ENCODE data around the gene FNDC5.

The FNDC5 gene

GRCh38 chr1:32901823-32902534 lies 31.3 kb upstream of the FNDC5 start:
- Mint-ChIP-seq H3K4me3 (peak overlapping the region; percentile 67), H3K27ac (no peak overlapping the region), H3K9me3 (no peaks in the 10 kb centered on the region), H3K27me3 (peaks cover 77% of the 10 kb centered on the region), H3K36me3 (no peaks in the 10 kb centered on the region), H3K4me1 (peaks cover 10% of the 10 kb centered on the region)
- CTCF ChIA-PET, result no interaction called here
- no peak for DNase-seq

GRCh38 chr1:32900956-32901822 lies 30.5 kb upstream of the FNDC5 start, which contains the start of gene TMEM54:
Gene TMEM54, minus strand, starts transcription at chr1:32901389. Its CDS starts 151 bp downstream, at chr1:32901238.
- Mint-ChIP-seq H3K27ac (no peak within 1 kb of the TSS), H3K27me3 (peaks cover 84% of the 10 kb centered on the region), H3K4me1 (peaks cover 10% of the 10 kb centered on the region), H3K36me3 (no peaks in the 10 kb centered on the region), H3K9me3 (no peaks in the 10 kb centered on the region), H3K4me3 (peak within 1 kb of the TSS; percentile 67)
- no peak for DNase-seq
- CTCF ChIA-PET, result interaction anchor here (1.1 kb wide), 1 partner anchor 8 kb away, joined by 3 read pairs; no protein-coding TSS in a partner anchor

- Mint-ChIP-seq H3K27me3 (peaks cover 91% of the 10 kb centered on the region), H3K4me1 (peaks cover 10% of the 10 kb centered on the region), H3K9me3 (no peaks in the 10 kb centered on the region), H3K27ac (no peak overlapping the region), H3K4me3 (peak overlapping the region; percentile 52), H3K36me3 (no peaks in the 10 kb centered on the region)
- DNase-seq, result no peak
- CTCF ChIA-PET, result interaction anchor here (0.8 to 1.2 kb wide), 3 partner anchors 9 to 186 kb away, joined by 3 read pairs; no protein-coding TSS in a partner anchor
Observed at GRCh38 chr1:32900371-32900955, 29.8 kb upstream of the FNDC5 start.

GRCh38 chr1:32899586-32900296 lies 29.0 kb upstream of the FNDC5 start:
- Mint-ChIP-seq H3K4me3 (no peak overlapping the region), H3K27me3 (peaks cover 97% of the 10 kb centered on the region), H3K4me1 (peaks cover 10% of the 10 kb centered on the region), H3K9me3 (no peaks in the 10 kb centered on the region), H3K36me3 (no peaks in the 10 kb centered on the region), H3K27ac (no peak overlapping the region)
- CTCF ChIA-PET, result interaction anchor here (0.8 to 1.2 kb wide), 3 partner anchors 10 to 186 kb away, joined by 3 read pairs; no protein-coding TSS in a partner anchor
- no peak for DNase-seq

GRCh38 chr1:32898958-32899357 lies 28.2 kb upstream of the FNDC5 start:
- CTCF ChIA-PET, result interaction anchor here (0.7 to 2.6 kb wide), 3 partner anchors 12 to 735 kb away, joined by 3 to 16 read pairs (median 4); no protein-coding TSS in a partner anchor
- peaks cover 10% of the 10 kb centered on the region for H3K4me1 Mint-ChIP-seq
- peaks cover 97% of the 10 kb centered on the region for H3K27me3 Mint-ChIP-seq
- H3K4me3 Mint-ChIP-seq, result no peak overlapping the region
- no peak overlapping the region for H3K27ac Mint-ChIP-seq
- no peaks in the 10 kb centered on the region for H3K36me3 Mint-ChIP-seq
- no peaks in the 10 kb centered on the region for H3K9me3 Mint-ChIP-seq
- no peak for DNase-seq

- CTCF ChIA-PET, result interaction anchor here (2.6 kb wide), 1 partner anchor 22 kb away, joined by 16 read pairs; no protein-coding TSS in a partner anchor
- Mint-ChIP-seq H3K27me3 (peaks cover 97% of the 10 kb centered on the region), H3K36me3 (no peaks in the 10 kb centered on the region), H3K27ac (no peak overlapping the region), H3K9me3 (no peaks in the 10 kb centered on the region), H3K4me3 (no peak overlapping the region), H3K4me1 (peaks cover 13% of the 10 kb centered on the region)
- DNase-seq, result no peak
Observed at GRCh38 chr1:32898056-32898455, 27.3 kb upstream of the FNDC5 start.

GRCh38 chr1:32897082-32898049 lies 26.7 kb upstream of the FNDC5 start:
- peaks cover 17% of the 10 kb centered on the region for H3K4me1 Mint-ChIP-seq
- no peak overlapping the region for H3K27ac Mint-ChIP-seq
- H3K9me3 Mint-ChIP-seq, result no peaks in the 10 kb centered on the region
- peaks cover 97% of the 10 kb centered on the region for H3K27me3 Mint-ChIP-seq
- H3K4me3 Mint-ChIP-seq, result no peak overlapping the region
- DNase-seq, result no peak
- no peaks in the 10 kb centered on the region for H3K36me3 Mint-ChIP-seq
- CTCF ChIA-PET, result interaction anchor here (1.2 to 2.6 kb wide), 2 partner anchors 21 to 157 kb away, joined by 3 to 16 read pairs; no protein-coding TSS in a partner anchor

GRCh38 chr1:32896451-32896850 lies 25.7 kb upstream of the FNDC5 start:
- Mint-ChIP-seq H3K27ac (no peak overlapping the region), H3K27me3 (peaks cover 97% of the 10 kb centered on the region), H3K9me3 (no peaks in the 10 kb centered on the region), H3K4me1 (peaks cover 15% of the 10 kb centered on the region), H3K36me3 (no peaks in the 10 kb centered on the region), H3K4me3 (no peak overlapping the region)
- no peak for DNase-seq
- CTCF ChIA-PET, result interaction anchor here (1.2 to 2.6 kb wide), 2 partner anchors 20 to 158 kb away, joined by 3 to 16 read pairs; no protein-coding TSS in a partner anchor

- peaks cover 12% of the 10 kb centered on the region for H3K4me1 Mint-ChIP-seq
- no peak overlapping the region for H3K4me3 Mint-ChIP-seq
- peaks cover 99% of the 10 kb centered on the region for H3K27me3 Mint-ChIP-seq
- H3K9me3 Mint-ChIP-seq, result no peaks in the 10 kb centered on the region
- no peaks in the 10 kb centered on the region for H3K36me3 Mint-ChIP-seq
- H3K27ac Mint-ChIP-seq, result no peak overlapping the region
- DNase-seq, result no peak
- CTCF ChIA-PET, result interaction anchor here (0.5 to 6.3 kb wide), 3 partner anchors 9 to 46 kb away, joined by 3 to 27 read pairs (median 3); no protein-coding TSS in a partner anchor
Observed at GRCh38 chr1:32895325-32896215, 24.9 kb upstream of the FNDC5 start.

GRCh38 chr1:32894681-32895080 lies 24.0 kb upstream of the FNDC5 start:
- Mint-ChIP-seq H3K4me1 (peaks cover 10% of the 10 kb centered on the region), H3K27me3 (peaks cover 99% of the 10 kb centered on the region), H3K27ac (no peak overlapping the region), H3K36me3 (no peaks in the 10 kb centered on the region), H3K4me3 (no peak overlapping the region), H3K9me3 (no peaks in the 10 kb centered on the region)
- no peak for DNase-seq
- CTCF ChIA-PET, result interaction anchor here (1.1 to 6.3 kb wide), 2 partner anchors 8 to 19 kb away, joined by 3 to 27 read pairs; no protein-coding TSS in a partner anchor

- CTCF ChIA-PET, result interaction anchor here (1.1 to 6.3 kb wide), 3 partner anchors 7 to 18 kb away, joined by 3 to 27 read pairs (median 6); no protein-coding TSS in a partner anchor
- Mint-ChIP-seq H3K27ac (no peak overlapping the region), H3K4me3 (no peak overlapping the region), H3K27me3 (peaks cover 95% of the 10 kb centered on the region), H3K4me1 (peaks cover 10% of the 10 kb centered on the region), H3K36me3 (no peaks in the 10 kb centered on the region), H3K9me3 (no peaks in the 10 kb centered on the region)
- DNase-seq, result no peak
Observed at GRCh38 chr1:32894019-32894600, 23.4 kb upstream of the FNDC5 start.
